GM23338 (cell line): ENCODE data around the gene FTO. TPM values are rescaled to one million over a fixed set of nuclear protein-coding genes. Genes with fewer than 3 reads are reported as not detected.

Experiments used
- ATAC-seq: fragments of 200-7000 bp; cut with Tn5 transposase; 3 replicates; pipeline ENCODE4 v1.9.1; 2020
- DNase-seq: peaks from one replicate; pipeline ENCODE4 v3.0.0-alpha.2; 2015; ENCODE audit warnings: low spot score
- H2AFZ ChIP-seq: fragments of 200-600 bp; sonication (generic); 2 replicates; pipeline ENCODE4 v1.8.0; 2016; ENCODE audit warnings: antibody characterized with exemption, mild to moderate bottlenecking, moderate library complexity
- H3F3A ChIP-seq: fragments of 200-600 bp; sonication (generic); replicated peaks from 2 replicates; pipeline ENCODE4 v1.8.0; 2017; ENCODE audit warnings: antibody characterized with exemption, mixed run types, low read depth
- H3K27ac ChIP-seq: fragments of 200-600 bp; sonication (generic); 2 replicates; pipeline ENCODE4 v1.6.1; 2016; ENCODE audit warnings: low read depth
- H3K27me3 ChIP-seq: fragments of 200-600 bp; sonication (generic); 2 replicates; pipeline ENCODE4 v1.8.0; 2016; ENCODE audit warnings: mild to moderate bottlenecking, mixed run types, moderate library complexity; ENCODE audit not compliant: insufficient read depth
- H3K36me3 ChIP-seq: fragments of 200-600 bp; sonication (generic); 2 replicates; pipeline ENCODE4 v1.8.0; 2016; ENCODE audit warnings: mild to moderate bottlenecking; ENCODE audit not compliant: insufficient read depth
- H3K4me1 ChIP-seq: fragments of 200-600 bp; sonication (generic); 2 replicates; pipeline ENCODE4 v1.8.0; 2016; ENCODE audit warnings: mild to moderate bottlenecking, moderate library complexity; ENCODE audit not compliant: insufficient read depth
- H3K4me2 ChIP-seq: fragments of 200-600 bp; sonication (generic); 2 replicates; pipeline ENCODE4 v1.7.1; 2017; ENCODE audit warnings: mixed run types
- H3K4me3 ChIP-seq: fragments of 200-600 bp; sonication (generic); 2 replicates; pipeline ENCODE4 v1.6.1; 2016; ENCODE audit warnings: mixed run types
- H3K79me2 ChIP-seq: fragments of 200-600 bp; sonication (generic); replicated peaks from 2 replicates; pipeline ENCODE4 v1.8.0; 2017; ENCODE audit warnings: mild to moderate bottlenecking; ENCODE audit not compliant: insufficient read depth
- H3K9me2 ChIP-seq: fragments of 200-600 bp; sonication (generic); 2 replicates; pipeline ENCODE4 v1.8.0; 2017; ENCODE audit not compliant: insufficient read depth
- H4K20me1 ChIP-seq: fragments of 200-600 bp; sonication (generic); replicated peaks from 2 replicates; pipeline ENCODE4 v1.8.0; 2017; ENCODE audit warnings: mild to moderate bottlenecking; ENCODE audit not compliant: insufficient read depth
- H3K27ac Mint-ChIP-seq: 2 replicates; pipeline ENCODE4 v1.8.0; 2020; ENCODE audit warnings: inconsistent platforms, mild to moderate bottlenecking, moderate library complexity, mixed read lengths
- H3K27me3 Mint-ChIP-seq: 3 replicates; pipeline ENCODE4 v1.8.0; 2022; ENCODE audit warnings: low read depth, mild to moderate bottlenecking, moderate library complexity, mixed read lengths, inconsistent platforms; ENCODE audit not compliant: insufficient read depth, poor library complexity
- H3K36me3 Mint-ChIP-seq: 3 replicates; pipeline ENCODE4 v1.8.0; 2021; ENCODE audit warnings: low read depth, mild to moderate bottlenecking, inconsistent platforms, moderate library complexity, mixed read lengths
- H3K4me1 Mint-ChIP-seq: 3 replicates; pipeline ENCODE4 v1.8.0; 2020; ENCODE audit warnings: mild to moderate bottlenecking, inconsistent platforms, mixed read lengths
- H3K4me3 Mint-ChIP-seq: 3 replicates; pipeline ENCODE4 v1.8.0; 2021; ENCODE audit warnings: moderate library complexity, mild to moderate bottlenecking, inconsistent platforms, mixed read lengths
- H3K9me3 Mint-ChIP-seq: 3 replicates; pipeline ENCODE4 v1.8.0; 2020; ENCODE audit warnings: moderate library complexity, mild to moderate bottlenecking, inconsistent platforms, mixed read lengths
- CREB1 ChIP-seq: fragments of 250-450 bp; sonication (Bioruptor Pico); IDR thresholded peaks from 2 replicates; pipeline ENCODE4 v1.5.0; 2020; ENCODE audit warnings: low read depth, mild to moderate bottlenecking, moderate library complexity
- EZH2 ChIP-seq: fragments of 200-600 bp; sonication (generic); IDR thresholded peaks from one replicate; pipeline ENCODE4 v1.8.0; 2017; ENCODE audit warnings: antibody characterized with exemption, mild to moderate bottlenecking, low read depth; ENCODE audit not compliant: unreplicated experiment
- EZH2phosphoT487 ChIP-seq: fragments of 200-600 bp; sonication (generic); IDR thresholded peaks from one replicate; pipeline ENCODE4 v1.8.1; 2018; ENCODE audit warnings: antibody characterized with exemption; ENCODE audit not compliant: unreplicated experiment
- JUNB ChIP-seq: IDR thresholded peaks from one replicate; pipeline ENCODE4 v1.6.1; 2016; ENCODE audit warnings: antibody characterized with exemption; ENCODE audit not compliant: unreplicated experiment
- NANOG ChIP-seq: IDR thresholded peaks from 2 replicates; pipeline ENCODE4 v1.6.1; 2016; ENCODE audit warnings: antibody characterized with exemption, borderline replicate concordance
- POLR2AphosphoS5 ChIP-seq: IDR thresholded peaks from 2 replicates; pipeline ENCODE4 v1.6.1; 2016; ENCODE audit warnings: antibody characterized with exemption, low read depth
- STAT1 ChIP-seq: IDR thresholded peaks from one replicate; pipeline ENCODE4 v1.6.1; 2016; ENCODE audit warnings: antibody characterized with exemption; ENCODE audit not compliant: unreplicated experiment
- ZNF114 ChIP-seq: fragments of 250-450 bp; sonication (Bioruptor Pico); IDR thresholded peaks from 2 replicates; pipeline ENCODE4 v1.5.0; 2020; ENCODE audit warnings: mild to moderate bottlenecking, moderate library complexity
- ZNF331 ChIP-seq: fragments of 250-450 bp; sonication (Bioruptor Pico); IDR thresholded peaks from 2 replicates; pipeline ENCODE4 v1.5.0; 2020; ENCODE audit warnings: low read depth, mild to moderate bottlenecking, moderate library complexity
- polyA plus RNA-seq: library from polyadenylated mRNA; unstranded; fragments of >200 nt; fragmentation: Nextera tagmentation; extraction: Ambion mirVana; gene quantifications from 2 replicates; pipeline ENCODE4 v1.2.1, GENCODE V29; 2016
- total RNA-seq: library from RNA; depleted of rRNA; stranded (reverse); fragments of >200 nt; shearing (Covaris generic); gene quantifications from 2 replicates; pipeline ENCODE4 v1.2.3, GENCODE V29; 2014
- TF ChIP-seq, protein P1 (sequence below): fragments of 250-450 bp; sonication (Bioruptor Pico); IDR thresholded peaks from 2 replicates; pipeline ENCODE4 v1.5.0; 2020; ENCODE audit warnings: mild to moderate bottlenecking, moderate library complexity
- TF ChIP-seq, protein P2 (sequence below), 2 experiments: fragments of 200-600 bp in 1 of 2; sonication (generic) in 1 of 2; conservative IDR thresholded peaks; 2 replicates each; pipeline versions ENCODE4 v1.5.1 to v1.6.1; 2016 to 2017; ENCODE audit warnings: antibody characterized with exemption in 2 of 2, low read depth in 2 of 2, mild to moderate bottlenecking in 2 of 2, moderate library complexity in 1 of 2
- TF ChIP-seq, protein P3 (sequence below): IDR thresholded peaks from 2 replicates; pipeline ENCODE4 v1.6.1; 2016; ENCODE audit warnings: antibody characterized with exemption

The FTO gene
- total and polyA plus RNA-seq, 2 experiments from 2014 or later: 17.7 to 69.6 TPM

DNA sequence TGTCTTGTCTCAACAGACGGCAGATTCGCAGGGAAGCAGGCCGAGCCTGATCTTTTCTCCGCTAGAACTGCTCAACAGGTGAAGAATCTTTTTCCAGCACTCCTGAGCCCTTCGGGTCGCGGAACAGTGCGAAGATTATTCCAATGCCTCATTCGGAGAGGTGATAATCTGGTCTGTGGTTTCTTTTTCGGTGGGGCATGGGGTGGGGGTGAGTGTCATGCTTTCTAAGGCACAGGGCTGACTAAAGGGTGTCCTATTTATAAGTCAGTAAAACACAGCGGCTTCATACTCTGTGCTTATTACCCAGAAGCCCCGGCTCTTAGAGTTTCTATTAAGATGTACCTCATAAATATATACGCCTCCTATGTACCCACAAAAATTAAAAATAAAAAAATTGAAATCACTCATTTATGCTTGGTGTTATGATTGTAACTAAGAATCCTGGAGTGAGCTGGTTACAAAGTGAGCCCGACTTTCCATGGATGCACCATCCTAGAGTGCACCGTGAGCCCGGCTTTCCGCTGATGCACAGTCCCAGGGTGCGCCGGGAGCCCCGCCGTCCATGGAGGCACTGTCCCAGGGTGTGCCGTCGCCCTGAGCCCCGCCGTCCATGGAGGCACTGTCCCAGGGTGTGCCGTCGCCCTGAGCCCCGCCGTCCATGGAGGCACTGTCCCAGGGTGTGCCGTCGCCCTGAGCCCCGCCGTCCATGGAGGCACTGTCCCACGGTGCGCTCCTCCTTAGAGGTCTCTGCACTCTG, 417.8 kb downstream of the FTO start:
- H3K4me1 ChIP-seq: no peaks in the 10 kb centered on the region
- no peaks in the 10 kb centered on the region for H3K79me2 ChIP-seq
- no peaks in the 10 kb centered on the region for H3F3A ChIP-seq
- TF ChIP-seq JUNB (no peak), NANOG (no peak)
- no peaks in the 10 kb centered on the region for H3K27me3 ChIP-seq
- H2AFZ ChIP-seq: no peak overlapping the region
- H3K27ac ChIP-seq: no peak overlapping the region
- no peaks in the 10 kb centered on the region for H3K36me3 ChIP-seq
- no peak overlapping the region for H3K27ac Mint-ChIP-seq
- H3K36me3 Mint-ChIP-seq: no peaks in the 10 kb centered on the region
- no peak overlapping the region for H3K4me3 ChIP-seq
- H3K4me1 Mint-ChIP-seq: peaks cover 11% of the 10 kb centered on the region
- no peaks in the 10 kb centered on the region for H4K20me1 ChIP-seq
- no peak for DNase-seq
- 0 out of 2 replicates have a peak, but pooled peaks cover 4% of the 10 kb centered on the region for H3K9me2 ChIP-seq
- no peak overlapping the region for H3K4me3 Mint-ChIP-seq
- no peak for ATAC-seq
- peaks cover 2% of the 10 kb centered on the region for H3K27me3 Mint-ChIP-seq
- H3K4me2 ChIP-seq: no peak overlapping the region
- no peaks in the 10 kb centered on the region for H3K9me3 Mint-ChIP-seq

DNA sequence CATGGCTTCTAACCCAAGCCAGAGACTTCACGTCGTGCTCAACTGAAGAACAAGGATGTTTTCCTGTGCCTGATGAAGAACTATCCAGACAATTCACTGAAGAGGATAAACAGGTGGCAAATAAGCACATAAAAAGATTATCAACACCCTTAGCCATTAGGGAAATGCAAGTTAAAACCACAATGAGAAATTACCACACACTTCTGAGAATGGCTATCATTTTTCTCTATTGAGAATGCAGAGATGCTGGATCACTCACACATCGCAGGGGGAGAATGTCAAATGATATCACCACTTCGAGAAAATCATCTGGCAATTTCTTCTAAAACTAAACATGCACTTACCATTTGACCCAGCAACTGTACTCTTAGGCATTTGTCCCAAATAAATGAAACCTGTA, 419.8 kb downstream of the FTO start:
- H3K27ac Mint-ChIP-seq: no peak overlapping the region
- H3K27me3 Mint-ChIP-seq: peaks cover 2% of the 10 kb centered on the region
- H3K27ac ChIP-seq: no peak overlapping the region
- no peaks in the 10 kb centered on the region for H3K79me2 ChIP-seq
- no peak for DNase-seq
- no peak overlapping the region for H3K4me3 Mint-ChIP-seq
- no peak overlapping the region for H3K4me3 ChIP-seq
- no peak overlapping the region for H3K4me2 ChIP-seq
- no peaks in the 10 kb centered on the region for H3K9me3 Mint-ChIP-seq
- H3K36me3 ChIP-seq: no peaks in the 10 kb centered on the region
- TF ChIP-seq ZNF114 (CRISPR knock-in tag) (no peak), POLR2AphosphoS5 (no peak), STAT1 (no peak), EZH2 (no peak), CREB1 (no peak), EZH2phosphoT487 (no peak), JUNB (no peak), NANOG (no peak), ZNF331 (no peak)
- TF ChIP-seq, protein P1, sequence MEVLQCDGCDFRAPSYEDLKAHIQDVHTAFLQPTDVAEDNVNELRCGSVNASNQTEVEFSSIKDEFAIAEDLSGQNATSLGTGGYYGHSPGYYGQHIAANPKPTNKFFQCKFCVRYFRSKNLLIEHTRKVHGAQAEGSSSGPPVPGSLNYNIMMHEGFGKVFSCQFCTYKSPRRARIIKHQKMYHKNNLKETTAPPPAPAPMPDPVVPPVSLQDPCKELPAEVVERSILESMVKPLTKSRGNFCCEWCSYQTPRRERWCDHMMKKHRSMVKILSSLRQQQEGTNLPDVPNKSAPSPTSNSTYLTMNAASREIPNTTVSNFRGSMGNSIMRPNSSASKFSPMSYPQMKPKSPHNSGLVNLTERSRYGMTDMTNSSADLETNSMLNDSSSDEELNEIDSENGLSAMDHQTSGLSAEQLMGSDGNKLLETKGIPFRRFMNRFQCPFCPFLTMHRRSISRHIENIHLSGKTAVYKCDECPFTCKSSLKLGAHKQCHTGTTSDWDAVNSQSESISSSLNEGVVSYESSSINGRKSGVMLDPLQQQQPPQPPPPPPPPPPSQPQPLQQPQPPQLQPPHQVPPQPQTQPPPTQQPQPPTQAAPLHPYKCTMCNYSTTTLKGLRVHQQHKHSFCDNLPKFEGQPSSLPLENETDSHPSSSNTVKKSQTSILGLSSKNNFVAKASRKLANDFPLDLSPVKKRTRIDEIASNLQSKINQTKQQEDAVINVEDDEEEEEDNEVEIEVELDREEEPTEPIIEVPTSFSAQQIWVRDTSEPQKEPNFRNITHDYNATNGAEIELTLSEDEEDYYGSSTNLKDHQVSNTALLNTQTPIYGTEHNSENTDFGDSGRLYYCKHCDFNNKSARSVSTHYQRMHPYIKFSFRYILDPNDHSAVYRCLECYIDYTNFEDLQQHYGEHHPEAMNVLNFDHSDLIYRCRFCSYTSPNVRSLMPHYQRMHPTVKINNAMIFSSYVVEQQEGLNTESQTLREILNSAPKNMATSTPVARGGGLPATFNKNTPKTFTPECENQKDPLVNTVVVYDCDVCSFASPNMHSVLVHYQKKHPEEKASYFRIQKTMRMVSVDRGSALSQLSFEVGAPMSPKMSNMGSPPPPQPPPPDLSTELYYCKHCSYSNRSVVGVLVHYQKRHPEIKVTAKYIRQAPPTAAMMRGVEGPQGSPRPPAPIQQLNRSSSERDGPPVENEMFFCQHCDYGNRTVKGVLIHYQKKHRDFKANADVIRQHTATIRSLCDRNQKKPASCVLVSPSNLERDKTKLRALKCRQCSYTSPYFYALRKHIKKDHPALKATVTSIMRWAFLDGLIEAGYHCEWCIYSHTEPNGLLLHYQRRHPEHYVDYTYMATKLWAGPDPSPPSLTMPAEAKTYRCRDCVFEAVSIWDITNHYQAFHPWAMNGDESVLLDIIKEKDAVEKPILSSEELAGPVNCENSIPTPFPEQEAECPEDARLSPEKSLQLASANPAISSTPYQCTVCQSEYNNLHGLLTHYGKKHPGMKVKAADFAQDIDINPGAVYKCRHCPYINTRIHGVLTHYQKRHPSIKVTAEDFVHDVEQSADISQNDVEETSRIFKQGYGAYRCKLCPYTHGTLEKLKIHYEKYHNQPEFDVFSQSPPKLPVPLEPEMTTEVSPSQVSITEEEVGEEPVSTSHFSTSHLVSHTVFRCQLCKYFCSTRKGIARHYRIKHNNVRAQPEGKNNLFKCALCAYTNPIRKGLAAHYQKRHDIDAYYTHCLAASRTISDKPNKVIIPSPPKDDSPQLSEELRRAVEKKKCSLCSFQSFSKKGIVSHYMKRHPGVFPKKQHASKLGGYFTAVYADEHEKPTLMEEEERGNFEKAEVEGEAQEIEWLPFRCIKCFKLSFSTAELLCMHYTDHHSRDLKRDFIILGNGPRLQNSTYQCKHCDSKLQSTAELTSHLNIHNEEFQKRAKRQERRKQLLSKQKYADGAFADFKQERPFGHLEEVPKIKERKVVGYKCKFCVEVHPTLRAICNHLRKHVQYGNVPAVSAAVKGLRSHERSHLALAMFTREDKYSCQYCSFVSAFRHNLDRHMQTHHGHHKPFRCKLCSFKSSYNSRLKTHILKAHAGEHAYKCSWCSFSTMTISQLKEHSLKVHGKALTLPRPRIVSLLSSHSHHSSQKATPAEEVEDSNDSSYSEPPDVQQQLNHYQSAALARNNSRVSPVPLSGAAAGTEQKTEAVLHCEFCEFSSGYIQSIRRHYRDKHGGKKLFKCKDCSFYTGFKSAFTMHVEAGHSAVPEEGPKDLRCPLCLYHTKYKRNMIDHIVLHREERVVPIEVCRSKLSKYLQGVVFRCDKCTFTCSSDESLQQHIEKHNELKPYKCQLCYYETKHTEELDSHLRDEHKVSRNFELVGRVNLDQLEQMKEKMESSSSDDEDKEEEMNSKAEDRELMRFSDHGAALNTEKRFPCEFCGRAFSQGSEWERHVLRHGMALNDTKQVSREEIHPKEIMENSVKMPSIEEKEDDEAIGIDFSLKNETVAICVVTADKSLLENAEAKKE (CRISPR knock-in tag): no peak
- TF ChIP-seq, protein P2, sequence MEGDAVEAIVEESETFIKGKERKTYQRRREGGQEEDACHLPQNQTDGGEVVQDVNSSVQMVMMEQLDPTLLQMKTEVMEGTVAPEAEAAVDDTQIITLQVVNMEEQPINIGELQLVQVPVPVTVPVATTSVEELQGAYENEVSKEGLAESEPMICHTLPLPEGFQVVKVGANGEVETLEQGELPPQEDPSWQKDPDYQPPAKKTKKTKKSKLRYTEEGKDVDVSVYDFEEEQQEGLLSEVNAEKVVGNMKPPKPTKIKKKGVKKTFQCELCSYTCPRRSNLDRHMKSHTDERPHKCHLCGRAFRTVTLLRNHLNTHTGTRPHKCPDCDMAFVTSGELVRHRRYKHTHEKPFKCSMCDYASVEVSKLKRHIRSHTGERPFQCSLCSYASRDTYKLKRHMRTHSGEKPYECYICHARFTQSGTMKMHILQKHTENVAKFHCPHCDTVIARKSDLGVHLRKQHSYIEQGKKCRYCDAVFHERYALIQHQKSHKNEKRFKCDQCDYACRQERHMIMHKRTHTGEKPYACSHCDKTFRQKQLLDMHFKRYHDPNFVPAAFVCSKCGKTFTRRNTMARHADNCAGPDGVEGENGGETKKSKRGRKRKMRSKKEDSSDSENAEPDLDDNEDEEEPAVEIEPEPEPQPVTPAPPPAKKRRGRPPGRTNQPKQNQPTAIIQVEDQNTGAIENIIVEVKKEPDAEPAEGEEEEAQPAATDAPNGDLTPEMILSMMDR (conservative IDR thresholded peaks at IDR 0.05; ENCODE audit: low read depth in 2 of 2): no peak
- TF ChIP-seq, protein P3, sequence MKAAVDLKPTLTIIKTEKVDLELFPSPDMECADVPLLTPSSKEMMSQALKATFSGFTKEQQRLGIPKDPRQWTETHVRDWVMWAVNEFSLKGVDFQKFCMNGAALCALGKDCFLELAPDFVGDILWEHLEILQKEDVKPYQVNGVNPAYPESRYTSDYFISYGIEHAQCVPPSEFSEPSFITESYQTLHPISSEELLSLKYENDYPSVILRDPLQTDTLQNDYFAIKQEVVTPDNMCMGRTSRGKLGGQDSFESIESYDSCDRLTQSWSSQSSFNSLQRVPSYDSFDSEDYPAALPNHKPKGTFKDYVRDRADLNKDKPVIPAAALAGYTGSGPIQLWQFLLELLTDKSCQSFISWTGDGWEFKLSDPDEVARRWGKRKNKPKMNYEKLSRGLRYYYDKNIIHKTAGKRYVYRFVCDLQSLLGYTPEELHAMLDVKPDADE: no peak
- no peaks in the 10 kb centered on the region for H3K36me3 Mint-ChIP-seq
- 0 out of 2 replicates have a peak, but pooled peaks cover 4% of the 10 kb centered on the region for H3K9me2 ChIP-seq
- ATAC-seq: no peak
- no peaks in the 10 kb centered on the region for H4K20me1 ChIP-seq
- no peaks in the 10 kb centered on the region for H3K4me1 ChIP-seq
- H3K27me3 ChIP-seq: no peaks in the 10 kb centered on the region
- no peaks in the 10 kb centered on the region for H3F3A ChIP-seq
- H3K4me1 Mint-ChIP-seq: peaks cover 3% of the 10 kb centered on the region; the same call in 2 of the 3 replicates
- no peak overlapping the region for H2AFZ ChIP-seq
